ENCODE measurements around the gene RHEB. TPM values are rescaled to one million over a fixed set of nuclear protein-coding genes. Genes with fewer than 3 reads are reported as not detected.

RHEB gene
- polyA plus RNA-seq, 5 donors = 97.7 to 136 (median 110) TPM

- DNase-seq = no peak
Observed at GRCh38 chr7:151416941-151417315, 102.8 kb downstream of the RHEB start.

GRCh38 chr7:151416112-151416940 is 103.4 kb downstream of the RHEB start:
- no peak for DNase-seq

Other genes starting within 250 kb of the RHEB start
- gene NUB1, start 178.1 kb downstream of the RHEB start, polyA plus RNA-seq (ENCODE audit: insufficient read depth in 1 of 5, insufficient read length in 5 of 5, low replicate concordance in 1 of 5) = 10 to 100 TPM; 61.7 to 86.9 (median 80.2) TPM
- 10 to 100 TPM; 13.3 to 30.5 (median 19.8) TPM for gene WDR86, start 109.9 kb downstream of the RHEB start, polyA plus RNA-seq (ENCODE audit: insufficient read depth in 1 of 5, insufficient read length in 5 of 5, low replicate concordance in 1 of 5)
- under 1 TPM; 0.20 to 0.58 (median 0.55) TPM for gene CRYGN, start 79.8 kb downstream of the RHEB start, polyA plus RNA-seq (ENCODE audit: insufficient read depth in 1 of 5, insufficient read length in 5 of 5, low replicate concordance in 1 of 5)